Dendritic cell treated with granulocyte-macrophage colony-stimulating factor and Interleukin-4, amounts not matched to agents 40 ng/mL and 50 ng/mL, for 4 days (primary cell): Measurements from ENCODE around the gene RPL12.

ENCODE experiments used
- H3K27ac Mint-ChIP-seq: one replicate; pipeline ENCODE4 v1.8.0; 2022; ENCODE audit warnings: mild to moderate bottlenecking, mixed read lengths
- H3K27me3 Mint-ChIP-seq: one replicate; pipeline ENCODE4 v1.8.0; 2022; ENCODE audit warnings: mild to moderate bottlenecking, mixed read lengths
- H3K36me3 Mint-ChIP-seq: one replicate; pipeline ENCODE4 v1.8.0; 2022; ENCODE audit warnings: low read depth, mixed read lengths
- H3K4me1 Mint-ChIP-seq: one replicate; pipeline ENCODE4 v1.8.0; 2022; ENCODE audit warnings: low read depth, mixed read lengths
- H3K4me3 Mint-ChIP-seq: one replicate; pipeline ENCODE4 v1.8.0; 2022; ENCODE audit warnings: mild to moderate bottlenecking, moderate library complexity, mixed read lengths
- H3K9me3 Mint-ChIP-seq: one replicate; pipeline ENCODE4 v1.8.0; 2022; ENCODE audit warnings: mixed read lengths
- intact Hi-C: fragments of 100-400 bp; cut with micrococcal nuclease; formaldehyde crosslinking; loops from one replicate; pipeline ENCODE4 v1.15.0; 2022

Gene RPL12

DNA sequence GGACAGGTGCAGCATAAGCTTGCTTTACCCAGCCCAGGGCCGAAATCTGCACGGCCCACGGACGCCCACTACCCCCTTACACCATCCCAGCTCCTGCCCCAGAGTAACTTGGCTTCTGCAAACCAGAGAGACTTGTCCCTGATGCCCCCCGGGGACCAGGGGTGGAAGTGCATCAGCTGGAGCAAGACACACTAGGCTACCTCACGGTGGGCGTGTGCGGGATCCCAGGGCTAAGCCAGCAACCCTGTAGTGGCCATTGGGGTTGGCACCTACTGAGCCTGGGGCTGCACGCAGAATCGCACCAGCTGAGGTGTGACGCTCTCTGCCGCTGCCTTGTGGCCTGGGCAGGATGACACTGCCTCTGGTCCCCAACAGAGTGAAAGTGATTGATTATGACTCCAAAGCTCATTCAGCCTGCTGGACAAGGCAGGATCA lies 33.2 kb downstream of the RPL12 start:
- Mint-ChIP-seq H3K27me3 (peaks cover 17% of the 10 kb centered on the region), H3K9me3 (no peaks in the 10 kb centered on the region), H3K4me3 (no peak overlapping the region), H3K36me3 (peaks cover 14% of the 10 kb centered on the region), H3K4me1 (peaks cover 55% of the 10 kb centered on the region), H3K27ac (no peak overlapping the region)
- intact Hi-C loops = no loop called here

DNA sequence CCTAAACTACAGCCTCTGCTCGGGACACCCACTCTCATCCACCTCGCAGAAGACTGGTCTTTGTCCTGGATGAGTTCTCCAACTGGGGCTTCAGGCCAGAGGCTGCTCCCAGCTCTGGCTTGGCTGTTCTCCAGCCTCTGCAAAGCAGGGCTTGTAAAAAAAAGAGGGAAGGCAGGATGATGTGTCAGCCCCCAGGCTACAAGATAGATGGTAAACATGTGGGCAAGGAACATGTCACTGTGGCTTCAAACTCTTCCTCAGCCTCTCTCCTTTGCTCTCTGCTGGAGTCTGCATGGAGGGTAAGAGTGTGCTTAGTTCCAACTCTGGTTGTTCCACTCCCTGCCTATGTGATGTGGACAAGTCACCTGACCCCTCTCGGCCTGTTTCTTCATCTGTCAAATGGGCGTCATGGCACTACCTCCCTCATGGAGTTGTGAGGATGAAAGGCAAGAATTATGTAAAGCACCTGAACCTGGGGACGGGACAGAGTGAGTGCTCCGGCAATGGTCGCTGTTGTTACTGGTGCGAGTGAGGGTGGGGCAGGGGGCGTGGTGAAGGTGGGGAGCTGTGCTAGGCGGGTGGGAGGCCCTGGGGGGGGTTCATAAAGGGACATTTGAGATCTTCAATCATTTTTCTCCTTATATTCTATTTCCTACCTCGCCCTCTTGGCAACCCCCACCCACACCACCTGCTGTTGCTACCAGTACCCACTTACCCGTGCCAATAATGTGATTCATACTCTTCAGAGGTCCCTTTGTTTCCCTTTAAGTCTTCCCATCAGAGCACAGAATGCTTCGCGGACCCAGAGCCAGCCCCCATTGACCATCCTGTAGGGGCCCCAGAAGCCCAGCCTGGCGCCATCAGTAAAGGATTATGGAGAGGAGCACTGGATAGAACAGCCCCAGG lies 33.8 kb downstream of the RPL12 start:
- Mint-ChIP-seq H3K9me3 (no peaks in the 10 kb centered on the region), H3K4me1 (peaks cover 54% of the 10 kb centered on the region), H3K4me3 (no peak overlapping the region), H3K36me3 (peaks cover 14% of the 10 kb centered on the region), H3K27me3 (peaks cover 17% of the 10 kb centered on the region), H3K27ac (peak overlapping the region; percentile 56)
- intact Hi-C loops = no loop called here

DNA sequence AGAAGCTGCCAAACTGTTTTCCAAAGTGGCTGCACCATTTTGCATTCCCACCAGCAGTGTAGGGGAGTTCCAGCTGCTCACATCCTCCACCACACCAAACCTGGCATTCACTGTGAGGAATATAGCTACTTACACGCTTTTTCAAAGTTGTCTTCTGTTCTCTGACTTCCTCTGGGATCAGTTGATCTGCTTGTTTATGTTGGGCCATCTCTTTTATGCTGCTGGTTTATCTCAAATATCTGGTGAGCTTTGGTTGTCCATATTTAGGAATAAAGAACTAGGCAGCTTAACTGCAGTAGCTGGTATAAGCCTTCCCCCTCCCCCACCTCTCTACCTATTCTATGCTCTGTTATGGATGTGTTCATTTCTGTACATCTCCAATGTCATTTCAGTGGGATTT lies 35.5 kb downstream of the RPL12 start:
- intact Hi-C loops = no loop called here
- Mint-ChIP-seq H3K27ac (no peak overlapping the region), H3K9me3 (no peaks in the 10 kb centered on the region), H3K4me1 (peaks cover 61% of the 10 kb centered on the region), H3K4me3 (no peak overlapping the region), H3K27me3 (peaks cover 17% of the 10 kb centered on the region), H3K36me3 (peaks cover 14% of the 10 kb centered on the region)

DNA sequence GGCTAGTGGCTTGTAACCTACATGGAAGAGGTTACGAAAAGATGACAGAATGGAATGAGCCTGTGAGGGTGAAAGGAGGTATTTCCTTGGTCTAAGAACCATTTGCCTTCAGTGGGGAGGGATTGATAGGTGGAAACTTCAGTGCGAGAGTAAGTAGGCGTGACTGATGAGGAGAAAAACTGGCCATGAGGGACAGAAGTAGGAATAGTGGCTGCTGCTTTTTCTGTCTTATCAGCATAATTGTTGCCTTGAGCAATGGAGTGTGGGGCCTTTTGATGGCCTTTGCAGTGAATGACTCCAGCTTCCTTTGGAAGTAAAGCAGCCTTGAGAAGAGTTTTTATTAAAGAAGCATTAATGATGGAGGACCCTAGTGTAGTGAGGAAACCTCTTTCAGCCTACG lies 36.1 kb downstream of the RPL12 start:
- Mint-ChIP-seq H3K4me1 (peaks cover 65% of the 10 kb centered on the region), H3K27me3 (peaks cover 17% of the 10 kb centered on the region), H3K9me3 (no peaks in the 10 kb centered on the region), H3K27ac (peak overlapping the region; percentile 5), H3K36me3 (peaks cover 14% of the 10 kb centered on the region), H3K4me3 (no peak overlapping the region)
- intact Hi-C loops = no loop called here

DNA sequence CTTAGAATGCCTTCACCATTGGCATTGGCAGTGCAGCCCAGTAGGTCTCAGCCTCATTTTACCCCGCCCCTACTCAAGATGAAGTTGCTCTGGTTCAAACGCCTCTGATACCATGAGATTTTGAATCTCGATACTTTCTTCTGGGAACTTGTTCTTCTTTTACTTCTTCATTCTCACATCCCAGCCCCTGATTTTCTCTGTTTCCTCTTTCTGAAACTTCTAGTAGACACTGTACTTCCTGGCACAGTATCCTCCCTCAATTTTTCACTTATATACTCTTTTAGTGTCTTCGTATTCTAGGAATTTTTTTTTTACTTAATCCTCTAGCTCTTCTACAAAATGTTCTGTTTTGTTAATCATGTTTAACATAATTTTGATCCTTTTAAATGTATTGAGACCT lies 40.1 kb downstream of the RPL12 start:
- intact Hi-C loops = no loop called here
- Mint-ChIP-seq H3K27me3 (peaks cover 12% of the 10 kb centered on the region), H3K27ac (peak overlapping the region; percentile 93), H3K4me3 (peak overlapping the region; percentile 18), H3K9me3 (no peaks in the 10 kb centered on the region), H3K4me1 (peaks cover 50% of the 10 kb centered on the region), H3K36me3 (peaks cover 29% of the 10 kb centered on the region)

DNA sequence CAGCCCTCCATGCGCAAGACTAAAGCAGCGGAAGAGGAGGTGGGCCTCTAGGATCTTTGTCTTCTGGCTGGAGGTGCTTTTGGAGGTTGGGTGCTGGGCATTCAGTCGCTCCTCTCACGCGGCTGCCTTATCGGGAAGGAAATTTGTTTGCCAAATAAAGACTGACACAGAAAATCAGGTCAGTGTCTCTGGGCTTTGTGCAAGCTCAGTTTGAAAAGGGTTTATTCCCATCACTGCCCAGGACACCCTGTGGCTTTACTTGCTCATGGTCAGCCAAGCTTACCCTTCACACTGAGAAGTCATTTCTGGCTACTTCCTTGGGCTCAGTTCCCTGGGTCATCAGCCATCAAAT lies 43.7 kb downstream of the RPL12 start:
- Mint-ChIP-seq H3K9me3 (no peaks in the 10 kb centered on the region), H3K27me3 (no peaks in the 10 kb centered on the region), H3K36me3 (peaks cover 52% of the 10 kb centered on the region), H3K4me1 (peaks cover 25% of the 10 kb centered on the region), H3K27ac (peak overlapping the region; percentile 12), H3K4me3 (no peak overlapping the region)
- intact Hi-C loops = no loop called here

DNA sequence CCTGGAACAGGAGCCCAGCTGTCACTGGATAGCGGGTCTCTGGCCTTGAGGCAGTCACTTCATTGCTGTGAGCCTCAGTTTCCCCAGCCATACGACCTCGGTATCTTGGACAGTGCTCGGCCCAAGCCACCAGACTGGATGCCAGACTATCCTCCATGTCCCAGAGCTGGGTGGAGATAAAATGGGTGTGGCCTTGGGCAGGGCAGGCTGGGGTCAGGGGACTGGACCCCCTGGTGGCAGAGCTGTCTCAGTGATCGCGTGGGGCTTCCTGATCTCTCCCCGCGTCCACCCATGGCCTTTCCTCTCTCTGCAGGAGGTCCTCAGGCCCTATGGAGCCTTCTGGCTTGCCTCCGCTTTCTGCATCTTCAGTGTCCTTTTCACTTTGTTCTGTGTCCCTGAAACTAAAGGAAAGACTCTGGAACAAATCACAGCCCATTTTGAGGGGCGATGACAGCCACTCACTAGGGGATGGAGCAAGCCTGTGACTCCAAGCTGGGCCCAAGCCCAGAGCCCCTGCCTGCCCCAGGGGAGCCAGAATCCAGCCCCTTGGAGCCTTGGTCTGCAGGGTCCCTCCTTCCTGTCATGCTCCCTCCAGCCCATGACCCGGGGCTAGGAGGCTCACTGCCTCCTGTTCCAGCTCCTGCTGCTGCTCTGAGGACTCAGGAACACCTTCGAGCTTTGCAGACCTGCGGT lies 44.3 kb downstream of the RPL12 start:
- H3K27ac Mint-ChIP-seq = peak overlapping the region; percentile 12
- no peaks in the 10 kb centered on the region for H3K27me3 Mint-ChIP-seq
- no peaks in the 10 kb centered on the region for H3K9me3 Mint-ChIP-seq
- no peak overlapping the region for H3K4me3 Mint-ChIP-seq
- intact Hi-C loops = no loop called here
- peaks cover 57% of the 10 kb centered on the region for H3K36me3 Mint-ChIP-seq
- H3K4me1 Mint-ChIP-seq = peaks cover 20% of the 10 kb centered on the region

DNA sequence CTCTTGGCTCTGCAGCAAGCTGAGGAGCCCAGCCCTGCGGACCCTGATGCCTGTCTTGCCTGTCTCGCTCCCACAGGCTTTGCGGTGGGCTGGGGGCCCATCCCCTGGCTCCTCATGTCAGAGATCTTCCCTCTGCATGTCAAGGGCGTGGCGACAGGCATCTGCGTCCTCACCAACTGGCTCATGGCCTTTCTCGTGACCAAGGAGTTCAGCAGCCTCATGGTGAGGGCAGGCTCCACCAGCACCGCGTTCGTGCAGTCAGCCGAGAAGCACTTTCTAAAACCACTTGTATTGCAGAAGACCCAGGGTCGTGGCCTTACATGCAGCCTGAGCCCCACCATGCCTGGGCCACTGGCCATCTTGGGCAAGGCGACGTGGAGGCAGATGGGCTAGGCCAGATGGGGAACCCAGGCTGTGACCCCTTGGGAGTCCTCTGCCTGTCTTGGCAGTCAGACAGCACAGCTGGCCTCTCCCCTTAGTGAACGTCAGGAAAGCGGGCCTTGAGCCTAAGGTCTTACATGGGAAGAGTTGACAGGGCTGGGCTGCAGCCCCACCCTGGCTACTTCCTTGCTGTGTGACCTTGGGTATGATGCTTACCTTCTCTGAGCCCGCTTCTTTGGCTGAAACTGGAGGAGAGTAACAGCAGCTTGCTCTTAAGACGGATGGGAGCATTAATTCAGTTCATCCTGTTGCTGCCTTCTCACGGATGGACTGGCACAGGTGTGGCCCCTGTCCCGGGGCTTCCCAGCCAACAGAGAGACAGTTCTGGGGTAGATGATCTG lies 45.7 kb downstream of the RPL12 start:
- H3K9me3 Mint-ChIP-seq = no peaks in the 10 kb centered on the region
- no peak overlapping the region for H3K4me3 Mint-ChIP-seq
- no peaks in the 10 kb centered on the region for H3K27me3 Mint-ChIP-seq
- peaks cover 7% of the 10 kb centered on the region for H3K4me1 Mint-ChIP-seq
- H3K36me3 Mint-ChIP-seq = peaks cover 69% of the 10 kb centered on the region
- intact Hi-C loops = no loop called here
- peak overlapping the region; percentile 16 for H3K27ac Mint-ChIP-seq

DNA sequence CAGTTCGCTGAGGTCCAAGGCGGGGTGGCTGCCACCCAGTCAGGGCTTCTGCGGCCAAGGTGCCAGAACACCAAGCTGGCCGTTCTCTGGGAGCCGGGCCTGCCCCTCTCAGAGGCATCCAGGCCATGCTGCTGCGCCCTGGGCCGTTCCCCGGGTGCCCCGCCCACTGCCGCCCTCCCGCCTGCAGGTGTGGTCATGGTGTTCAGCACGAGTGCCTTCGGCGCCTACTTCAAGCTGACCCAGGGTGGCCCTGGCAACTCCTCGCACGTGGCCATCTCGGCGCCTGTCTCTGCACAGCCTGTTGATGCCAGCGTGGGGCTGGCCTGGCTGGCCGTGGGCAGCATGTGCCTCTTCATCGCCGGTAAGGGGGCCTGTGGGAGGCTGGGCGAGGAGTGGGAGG lies 46.6 kb downstream of the RPL12 start:
- intact Hi-C loops = no loop called here
- H3K27ac Mint-ChIP-seq = no peak overlapping the region
- H3K4me1 Mint-ChIP-seq = no peaks in the 10 kb centered on the region
- H3K36me3 Mint-ChIP-seq = peaks cover 78% of the 10 kb centered on the region
- H3K9me3 Mint-ChIP-seq = no peaks in the 10 kb centered on the region
- no peak overlapping the region for H3K4me3 Mint-ChIP-seq
- H3K27me3 Mint-ChIP-seq = no peaks in the 10 kb centered on the region

DNA sequence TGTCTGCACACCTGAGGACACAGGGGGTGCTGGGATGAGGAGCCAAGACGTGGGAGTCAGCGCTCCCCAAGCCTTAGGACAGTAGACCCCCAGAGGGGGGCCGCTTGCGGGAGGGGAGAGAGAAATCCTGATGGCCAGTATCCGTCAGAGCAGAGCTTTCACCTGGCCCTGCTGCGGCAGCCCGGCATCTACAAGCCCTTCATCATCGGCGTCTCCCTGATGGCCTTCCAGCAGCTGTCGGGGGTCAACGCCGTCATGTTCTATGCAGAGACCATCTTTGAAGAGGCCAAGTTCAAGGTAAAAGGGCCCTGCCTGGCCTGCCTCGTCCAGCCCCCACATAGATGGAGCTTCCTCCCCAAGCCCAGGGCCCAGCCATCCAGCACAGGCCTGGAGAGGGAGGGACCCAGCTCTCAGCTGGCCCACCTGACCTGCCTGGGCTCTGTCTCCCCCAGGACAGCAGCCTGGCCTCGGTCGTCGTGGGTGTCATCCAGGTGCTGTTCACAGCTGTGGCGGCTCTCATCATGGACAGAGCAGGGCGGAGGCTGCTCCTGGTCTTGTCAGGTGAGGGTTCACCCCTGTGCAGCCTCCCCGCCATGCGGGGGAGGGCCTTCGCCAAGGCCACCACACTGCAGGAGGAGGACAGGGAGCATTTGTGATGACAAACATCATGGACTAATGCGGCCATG lies 47.6 kb downstream of the RPL12 start:
- no peaks in the 10 kb centered on the region for H3K9me3 Mint-ChIP-seq
- H3K36me3 Mint-ChIP-seq = peaks cover 79% of the 10 kb centered on the region
- H3K27me3 Mint-ChIP-seq = peaks cover 2% of the 10 kb centered on the region
- H3K27ac Mint-ChIP-seq = no peak overlapping the region
- peaks cover 5% of the 10 kb centered on the region for H3K4me1 Mint-ChIP-seq
- intact Hi-C loops = no loop called here
- no peak overlapping the region for H3K4me3 Mint-ChIP-seq

DNA sequence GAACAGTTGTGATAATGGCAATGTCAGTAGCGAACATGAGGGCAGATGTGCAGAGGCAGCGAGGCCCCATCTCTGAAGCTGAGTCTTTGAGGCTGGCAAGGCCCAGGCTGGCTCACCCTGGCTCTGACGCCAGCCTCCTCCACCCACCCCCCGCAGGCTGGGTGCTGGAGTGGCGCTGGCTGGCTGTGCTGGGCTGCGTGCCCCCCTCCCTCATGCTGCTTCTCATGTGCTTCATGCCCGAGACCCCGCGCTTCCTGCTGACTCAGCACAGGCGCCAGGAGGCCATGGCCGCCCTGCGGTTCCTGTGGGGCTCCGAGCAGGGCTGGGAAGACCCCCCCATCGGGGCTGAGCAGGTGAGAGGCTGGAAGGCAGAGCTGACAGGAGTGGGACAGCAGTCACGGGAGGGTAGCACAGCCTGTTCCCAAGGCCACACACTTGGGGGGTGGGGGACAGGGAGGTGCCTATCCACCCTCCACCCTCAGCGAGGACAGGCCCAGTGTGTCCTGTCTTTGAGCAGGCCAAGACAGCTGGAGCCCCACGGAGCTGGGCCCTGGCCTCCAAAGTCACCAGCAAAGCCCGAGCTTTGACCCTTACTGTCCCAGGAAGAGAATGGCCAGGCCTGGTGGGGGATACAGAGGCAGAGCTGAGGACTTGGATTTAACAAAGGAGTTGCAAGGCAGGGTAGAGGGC lies 48.7 kb downstream of the RPL12 start:
- Mint-ChIP-seq H3K4me1 (peaks cover 14% of the 10 kb centered on the region), H3K4me3 (no peak overlapping the region), H3K9me3 (no peaks in the 10 kb centered on the region), H3K27ac (no peak overlapping the region), H3K36me3 (peaks cover 85% of the 10 kb centered on the region), H3K27me3 (peaks cover 12% of the 10 kb centered on the region)
- intact Hi-C loops = no loop called here

DNA sequence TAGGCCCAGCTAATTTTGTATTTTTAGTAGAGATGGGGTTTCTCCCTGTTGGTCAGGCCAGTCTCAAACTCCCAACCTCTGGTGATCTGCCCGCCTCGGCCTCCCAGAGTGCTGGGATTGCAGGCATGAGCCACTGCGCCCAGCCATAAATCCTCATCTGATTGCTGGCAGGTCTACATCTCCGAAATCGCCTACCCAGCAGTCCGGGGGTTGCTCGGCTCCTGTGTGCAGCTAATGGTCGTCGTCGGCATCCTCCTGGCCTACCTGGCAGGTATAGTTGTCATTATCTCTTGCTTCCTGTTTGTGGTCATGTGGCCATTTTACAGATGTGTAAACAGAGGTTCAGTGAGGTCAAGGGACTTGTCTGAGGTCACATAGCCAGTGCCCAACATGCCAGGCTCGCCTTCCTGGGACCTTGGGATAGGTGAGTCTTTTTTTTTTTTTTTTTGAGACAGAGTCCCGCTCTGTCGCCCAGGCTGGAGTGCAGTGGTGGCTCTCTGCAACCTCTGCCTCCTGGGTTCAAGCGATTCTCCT lies 51.4 kb downstream of the RPL12 start:
- peaks cover 25% of the 10 kb centered on the region for H3K4me1 Mint-ChIP-seq
- H3K9me3 Mint-ChIP-seq = no peaks in the 10 kb centered on the region
- H3K36me3 Mint-ChIP-seq = peaks cover 58% of the 10 kb centered on the region
- intact Hi-C loops = loop anchor here (5.0 kb wide), 1 partner anchor 173 kb away; no protein-coding TSS in a partner anchor
- no peak overlapping the region for H3K27ac Mint-ChIP-seq
- no peak overlapping the region for H3K4me3 Mint-ChIP-seq
- peaks cover 24% of the 10 kb centered on the region for H3K27me3 Mint-ChIP-seq
